ENCODE measurements around the gene HIPK2. TPM values are rescaled to one million over a fixed set of nuclear protein-coding genes. Genes with fewer than 3 reads are reported as not detected.

Gene HIPK2
- total and polyA plus RNA-seq, 7 donors, result 18.1 to 166 (median 78.5) TPM

GRCh38 chr7:139522830-139523198 lies 255.0 kb downstream of the HIPK2 start:
- intact Hi-C loops (cut with DNase I), result no loop called here
- DNase-seq (no peak), ATAC-seq (no peak)
- Histone ChIP-seq H3K4me1 (no peaks in the 10 kb centered on the region), H3K9me3 (no peaks in the 10 kb centered on the region), H3K27ac (no peak overlapping the region), H3K4me3 (peak overlapping the region; percentile 52), H3K36me3 (ENCODE audit: insufficient read depth in 1 of 2, low read depth in 1 of 2) (no peaks in the 10 kb centered on the region), H3K27me3 (ENCODE audit: insufficient read depth in 3 of 3, low read length in 2 of 3) (peaks cover 0 to 16% (median 3%) of the 10 kb centered on the region in 3 donors)
- TF ChIP-seq, protein P1, sequence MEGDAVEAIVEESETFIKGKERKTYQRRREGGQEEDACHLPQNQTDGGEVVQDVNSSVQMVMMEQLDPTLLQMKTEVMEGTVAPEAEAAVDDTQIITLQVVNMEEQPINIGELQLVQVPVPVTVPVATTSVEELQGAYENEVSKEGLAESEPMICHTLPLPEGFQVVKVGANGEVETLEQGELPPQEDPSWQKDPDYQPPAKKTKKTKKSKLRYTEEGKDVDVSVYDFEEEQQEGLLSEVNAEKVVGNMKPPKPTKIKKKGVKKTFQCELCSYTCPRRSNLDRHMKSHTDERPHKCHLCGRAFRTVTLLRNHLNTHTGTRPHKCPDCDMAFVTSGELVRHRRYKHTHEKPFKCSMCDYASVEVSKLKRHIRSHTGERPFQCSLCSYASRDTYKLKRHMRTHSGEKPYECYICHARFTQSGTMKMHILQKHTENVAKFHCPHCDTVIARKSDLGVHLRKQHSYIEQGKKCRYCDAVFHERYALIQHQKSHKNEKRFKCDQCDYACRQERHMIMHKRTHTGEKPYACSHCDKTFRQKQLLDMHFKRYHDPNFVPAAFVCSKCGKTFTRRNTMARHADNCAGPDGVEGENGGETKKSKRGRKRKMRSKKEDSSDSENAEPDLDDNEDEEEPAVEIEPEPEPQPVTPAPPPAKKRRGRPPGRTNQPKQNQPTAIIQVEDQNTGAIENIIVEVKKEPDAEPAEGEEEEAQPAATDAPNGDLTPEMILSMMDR (IDR thresholded peaks at IDR 0.05), result no peak
- WGBS, 3 donors, result 19 to 23% (median 20%) methylated on average over 11 of the region's 11 CpGs

- Histone ChIP-seq H3K4me3 (no peak overlapping the region), H3K36me3 (ENCODE audit: insufficient read depth in 1 of 2, low read depth in 1 of 2) (no peaks in the 10 kb centered on the region), H3K9me3 (no peaks in the 10 kb centered on the region), H3K4me1 (no peaks in the 10 kb centered on the region), H3K27me3 (ENCODE audit: insufficient read depth in 3 of 3, low read length in 2 of 3) (peaks cover 0 to 16% (median 3%) of the 10 kb centered on the region in 3 donors), H3K27ac (no peak overlapping the region)
- no peak for DNase-seq
- no peak for ATAC-seq
- intact Hi-C loops (cut with DNase I), result no loop called here
- TF ChIP-seq, protein P1 (IDR thresholded peaks at IDR 0.05), result no peak
- WGBS, 3 donors, result 75 to 90% (median 89%) methylated on average over 1 of the region's 1 CpG
Observed at GRCh38 chr7:139521439-139521838, 256.4 kb downstream of the HIPK2 start.

DNA sequence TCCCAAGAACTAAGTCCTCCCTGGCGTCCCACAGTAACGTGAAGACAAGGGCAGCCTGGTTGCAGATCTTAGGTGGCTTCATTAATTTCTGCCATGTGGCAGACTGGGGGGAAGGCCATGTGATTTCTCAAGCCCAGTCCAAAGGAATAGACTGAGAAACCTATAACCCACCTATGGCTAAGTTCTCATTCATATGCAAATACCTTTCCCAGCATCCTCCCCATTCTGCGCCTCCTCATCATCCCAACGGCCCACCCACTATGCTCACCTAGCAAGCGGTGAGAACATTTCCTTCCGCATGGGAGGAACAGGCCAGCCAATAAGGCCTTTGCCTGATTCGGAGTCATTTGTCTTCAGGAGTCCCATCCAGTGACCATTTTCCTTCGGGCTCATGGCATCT lies 262.5 kb downstream of the HIPK2 start:
- no peaks in the 10 kb centered on the region for H3K36me3 ChIP-seq (ENCODE audit: insufficient read depth in 1 of 2, low read depth in 1 of 2)

More for the DNA sequence above, 262.5 kb downstream of the HIPK2 start:
- Histone ChIP-seq H3K4me3 (no peak overlapping the region), H3K9me3 (no peaks in the 10 kb centered on the region), H3K27me3 (ENCODE audit: insufficient read depth in 3 of 3, low read length in 2 of 3) (no peaks in the 10 kb centered on the region), H3K27ac (no peak overlapping the region), H3K4me1 (no peaks in the 10 kb centered on the region)
- DNase-seq (no peak), ATAC-seq (no peak)
- intact Hi-C loops (cut with DNase I), result no loop called here
- WGBS, 3 donors, result 80 to 81% (median 81%) methylated on average over 8 of the region's 8 CpGs
- TF ChIP-seq, protein P1 (IDR thresholded peaks at IDR 0.05), result no peak

Other genes starting within 250 kb of the HIPK2 start
- 1 to 10 TPM; 2.0 to 2.9 (median 2.7) TPM for gene TBXAS1, start 51.3 kb upstream of the HIPK2 start, total RNA-seq
- 1 to 10 TPM in 2 of 3 donors, under 1 TPM in 1; 0.90 to 1.7 (median 1.1) TPM for gene TBXAS1, start 51.3 kb upstream of the HIPK2 start, polyA plus RNA-seq

Data from psoas muscle (tissue), 8 donors.